Neural cell (in vitro differentiated cells): ENCODE measurements around the gene GSTT2B. TPM values are rescaled to one million over a fixed set of nuclear protein-coding genes. Genes with fewer than 3 reads are reported as not detected.
"Not testable (repeated sequence)": the region's sequence is repeated elsewhere in the genome, so short reads cannot be mapped to it uniquely, and the experiment has no call there.

Experiments
- H2AFZ ChIP-seq: fragments of 200-600, 300-800 bp; sonication (generic), shearing (Covaris generic); 2 replicates; pipeline ENCODE4 v1.6.0; 2014; ENCODE audit warnings: low read depth, mild to moderate bottlenecking, antibody characterized with exemption, low read length, moderate library complexity
- H3F3A ChIP-seq: fragments of 200-600 bp; shearing (Covaris generic); 2 replicates; pipeline ENCODE4 v1.6.1; 2016; ENCODE audit warnings: mild to moderate bottlenecking, moderate library complexity, mixed read lengths, antibody characterized with exemption, low read length; ENCODE audit not compliant: insufficient read depth, poor library complexity, severe bottlenecking
- H3K27ac ChIP-seq: fragments of 200-600, 300-800 bp; sonication (generic), shearing (Covaris generic); 2 replicates; pipeline ENCODE4 v1.5.1; 2014; ENCODE audit warnings: mild to moderate bottlenecking, low read length, moderate library complexity
- H3K27me3 ChIP-seq: fragments of 300-800, 200-600 bp; sonication (generic), shearing (Covaris generic); 2 replicates; pipeline ENCODE4 v1.6.0; 2014; ENCODE audit warnings: mild to moderate bottlenecking, low read depth, low read length, moderate library complexity; ENCODE audit not compliant: insufficient read depth
- H3K36me3 ChIP-seq: fragments of 300-800, 200-600 bp; sonication (generic), shearing (Covaris generic); 2 replicates; pipeline ENCODE4 v1.5.1; 2014; ENCODE audit warnings: mild to moderate bottlenecking, antibody characterized with exemption, low read length, moderate library complexity; ENCODE audit not compliant: insufficient read depth
- H3K4me2 ChIP-seq: fragments of 300-800, 200-600 bp; sonication (generic), shearing (Covaris generic); 2 replicates; pipeline ENCODE4 v1.6.0; 2014; ENCODE audit warnings: mild to moderate bottlenecking, low read length
- H3K4me3 ChIP-seq: fragments of 300-800, 200-600 bp; sonication (generic), shearing (Covaris generic); 2 replicates; pipeline ENCODE4 v1.5.1; 2014; ENCODE audit warnings: mild to moderate bottlenecking, low read length, moderate library complexity
- H3K79me2 ChIP-seq: fragments of 200-600 bp; shearing (Covaris generic); replicated peaks from 2 replicates; pipeline ENCODE4 v1.6.0; 2014; ENCODE audit warnings: mild to moderate bottlenecking, low read length, moderate library complexity; ENCODE audit not compliant: insufficient read depth
- H3K9ac ChIP-seq: fragments of 300-800, 200-600 bp; sonication (generic), shearing (Covaris generic); 2 replicates; pipeline ENCODE4 v1.6.1; 2016; ENCODE audit warnings: mild to moderate bottlenecking, low read length, mixed read lengths
- H3K9me2 ChIP-seq: fragments of 200-600 bp; shearing (Covaris generic); 2 replicates; pipeline ENCODE4 v1.6.1; 2016; ENCODE audit warnings: mild to moderate bottlenecking, low read length, mixed read lengths; ENCODE audit not compliant: insufficient read depth
- H3K9me3 ChIP-seq: fragments of 200-600, 300-800 bp; sonication (generic), shearing (Covaris generic); 2 replicates; pipeline ENCODE4 v1.6.1; 2016; ENCODE audit warnings: mild to moderate bottlenecking, mixed run types, low read length, moderate library complexity, mixed read lengths
- H4K20me1 ChIP-seq: fragments of 200-600 bp; shearing (Covaris generic); 2 replicates; pipeline ENCODE4 v1.6.1; 2016; ENCODE audit warnings: mild to moderate bottlenecking, mixed run types; ENCODE audit not compliant: insufficient read depth
- CTCF ChIP-seq: fragments of 450-650 bp; IDR thresholded peaks from 2 replicates; pipeline ENCODE4 v1.5.1; 2014; ENCODE audit warnings: antibody characterized with exemption, mild to moderate bottlenecking, moderate library complexity; ENCODE audit not compliant: poor library complexity, severe bottlenecking
- EP300 ChIP-seq: fragments of 450-650 bp; conservative IDR thresholded peaks from 2 replicates; pipeline ENCODE4 v1.6.1; 2014; ENCODE audit warnings: antibody characterized with exemption, mild to moderate bottlenecking, moderate library complexity; ENCODE audit not compliant: poor library complexity, severe bottlenecking
- EZH2 ChIP-seq: fragments of 200-600, 300-800 bp; shearing (Covaris generic), sonication (generic); IDR thresholded peaks from 2 replicates; pipeline ENCODE4 v1.6.1; 2014; ENCODE audit warnings: antibody characterized with exemption, low read length, borderline replicate concordance, mild to moderate bottlenecking; ENCODE audit not compliant: insufficient read depth, poor library complexity, severe bottlenecking
- MXI1 ChIP-seq: fragments of 450-650 bp; conservative IDR thresholded peaks from 2 replicates; pipeline ENCODE4 v1.6.1; 2014; ENCODE audit warnings: antibody characterized with exemption, mild to moderate bottlenecking; ENCODE audit not compliant: poor library complexity, severe bottlenecking
- POLR2AphosphoS5 ChIP-seq: IDR thresholded peaks from 2 replicates; pipeline ENCODE4 v1.6.1; 2012
- RAD21 ChIP-seq: fragments of 450-650 bp; conservative IDR thresholded peaks from 2 replicates; pipeline ENCODE4 v1.6.1; 2014; ENCODE audit warnings: antibody characterized with exemption, mild to moderate bottlenecking, moderate library complexity
- REST ChIP-seq: IDR thresholded peaks from 2 replicates; pipeline ENCODE4 v1.6.1; 2012; ENCODE audit warnings: borderline replicate concordance
- SMC3 ChIP-seq: fragments of 450-650 bp; conservative IDR thresholded peaks from 2 replicates; pipeline ENCODE4 v1.6.1; 2014; ENCODE audit warnings: antibody characterized with exemption, mild to moderate bottlenecking, moderate library complexity; ENCODE audit not compliant: poor library complexity
- TAF1 ChIP-seq: IDR thresholded peaks from 2 replicates; pipeline ENCODE4 v1.6.1; 2012; ENCODE audit warnings: low read depth
- polyA plus RNA-seq: library from polyadenylated mRNA; depleted of rRNA; stranded (reverse); fragments of >200 nt; gene quantifications from 2 replicates; pipeline ENCODE4 v1.2.3, GENCODE V29; 2014

GSTT2B gene
- polyA plus RNA-seq, 1 donor from 2014 or later: not detected

- no peaks in the 10 kb centered on the region for H3F3A ChIP-seq
- no peak overlapping the region for H3K9ac ChIP-seq
- no peaks in the 10 kb centered on the region for H3K36me3 ChIP-seq
- H4K20me1 ChIP-seq: no peaks in the 10 kb centered on the region
- no peaks in the 10 kb centered on the region for H3K79me2 ChIP-seq
- H3K4me3 ChIP-seq: no peak overlapping the region
- no peak overlapping the region for H3K27ac ChIP-seq
- H3K9me3 ChIP-seq: no peaks in the 10 kb centered on the region
- TF ChIP-seq REST (no peak), MXI1 (no peak), RAD21 (no peak), EZH2 (no peak), CTCF (no peak), EP300 (no peak), POLR2AphosphoS5 (no peak), SMC3 (no peak), TAF1 (no peak)
- H3K4me2 ChIP-seq: no peak overlapping the region
- no peaks in the 10 kb centered on the region for H3K9me2 ChIP-seq
- H2AFZ ChIP-seq: no peak overlapping the region
- no peaks in the 10 kb centered on the region for H3K27me3 ChIP-seq
These were observed 8.1 kb upstream of the GSTT2B start for GRCh38 chr22:23969071-23969470.

- H3K79me2 ChIP-seq, H3K27ac ChIP-seq, H2AFZ ChIP-seq, H4K20me1 ChIP-seq, H3K4me3 ChIP-seq, H3F3A ChIP-seq, H3K9me2 ChIP-seq, H3K4me2 ChIP-seq, H3K9ac ChIP-seq, H3K27me3 ChIP-seq, H3K36me3 ChIP-seq, H3K9me3 ChIP-seq: not testable (repeated sequence)
These were observed 5.6 kb upstream of the GSTT2B start, which contains the start of gene DDTL for GRCh38 chr22:23966568-23966967. Gene DDTL (plus strand): TSS chr22:23966888. CDS start chr22:23966915, 27 bp downstream.

GRCh38 chr22:23966094-23966493 lies 5.1 kb upstream of the GSTT2B start:
- not testable (repeated sequence) for H3K27ac ChIP-seq, H3K4me2 ChIP-seq, H3K9ac ChIP-seq, H3K4me3 ChIP-seq, H3K36me3 ChIP-seq, H3K27me3 ChIP-seq, H3K79me2 ChIP-seq, H2AFZ ChIP-seq, H4K20me1 ChIP-seq, H3K9me2 ChIP-seq, H3F3A ChIP-seq, H3K9me3 ChIP-seq
